Body of pancreas (tissue), 4 donors: ENCODE results near the gene SORCS2. TPM values are rescaled to one million over a fixed set of nuclear protein-coding genes. Genes with fewer than 3 reads are reported as not detected.
A peak's percentile ranks its signal among the peaks of the same experiment; 100 is the strongest.

Experiments
- ATAC-seq: fragments of 150-250 bp; one replicate; pipeline ENCODE4 v1.9.1; 2016
- DNase-seq, 4 donors: peaks; one replicate each; pipeline ENCODE4 v3.0.0-alpha.2; 2019
- H3K27ac ChIP-seq, 4 donors: fragments of 200-600 bp; sonication (generic); 1 replicate in 3 of 4; 2 replicates in 1 of 4; pipeline versions ENCODE4 v1.5.1 to v1.6.1; 2016 to 2019; ENCODE audit warnings: mild to moderate bottlenecking in 1 of 4, mixed read lengths in 1 of 4, moderate library complexity in 1 of 4
- H3K27me3 ChIP-seq, 2 donors: fragments of 200-600 bp; sonication (generic); one replicate each; pipeline ENCODE4 v1.6.0; 2016; ENCODE audit warnings: mild to moderate bottlenecking in 1 of 2
- H3K36me3 ChIP-seq, 2 donors: fragments of 200-600 bp; sonication (generic); replicated peaks in 1 of 2; 2 replicates each; pipeline ENCODE4 v1.5.1; 2016; ENCODE audit warnings: low read depth in 2 of 2; ENCODE audit not compliant: insufficient read depth in 1 of 2
- H3K4me1 ChIP-seq: fragments of 200-600 bp; sonication (generic); one replicate; pipeline ENCODE4 v1.6.0; 2016
- H3K4me3 ChIP-seq, 2 donors: fragments of 200-600 bp; sonication (generic); 1 replicate in 1 of 2; 2 replicates in 1 of 2; pipeline ENCODE4 v1.5.1; 2016 to 2019
- H3K9me3 ChIP-seq, 3 donors: fragments of 200-600 bp; sonication (generic); 1 replicate in 2 of 3; 2 replicates in 1 of 3; pipeline ENCODE4 v1.5.1; 2016
- POLR2A ChIP-seq, 3 donors: fragments of 450-650 bp; IDR thresholded peaks; one replicate each; pipeline ENCODE4 v1.6.1; 2016; ENCODE audit warnings: antibody characterized with exemption in 3 of 3, mild to moderate bottlenecking in 2 of 3
- WGBS, 2 donors: methylation state at CpG; one replicate each; pipeline ENCODE4 v1.1.5; 2017; 5-methylcytosine and 5-hydroxymethylcytosine counted together
- intact Hi-C: fragments of 100-400 bp; cut with DNase I; formaldehyde crosslinking; loops from one replicate; pipeline ENCODE4 v1.15.1; 2023
- total RNA-seq, 2 donors: library from RNA; depleted of rRNA; stranded (reverse); fragments of >200 nt; gene quantifications; one replicate each; pipeline ENCODE4 v1.1.0, GENCODE V29; 2016
- TF ChIP-seq, protein P1 (sequence below), 7 experiments: fragments of 450-650 bp in 4 of 7; fragments of 200-600 bp in 3 of 7; sonication (generic) in 3 of 7; IDR thresholded peaks; one replicate each; pipeline ENCODE4 v1.5.1; 2016 to 2019; ENCODE audit warnings: antibody characterized with exemption in 7 of 7

SORCS2 gene
- total RNA-seq, 2 donors from 2014 or later = 0.26 to 0.33 TPM

DNA sequence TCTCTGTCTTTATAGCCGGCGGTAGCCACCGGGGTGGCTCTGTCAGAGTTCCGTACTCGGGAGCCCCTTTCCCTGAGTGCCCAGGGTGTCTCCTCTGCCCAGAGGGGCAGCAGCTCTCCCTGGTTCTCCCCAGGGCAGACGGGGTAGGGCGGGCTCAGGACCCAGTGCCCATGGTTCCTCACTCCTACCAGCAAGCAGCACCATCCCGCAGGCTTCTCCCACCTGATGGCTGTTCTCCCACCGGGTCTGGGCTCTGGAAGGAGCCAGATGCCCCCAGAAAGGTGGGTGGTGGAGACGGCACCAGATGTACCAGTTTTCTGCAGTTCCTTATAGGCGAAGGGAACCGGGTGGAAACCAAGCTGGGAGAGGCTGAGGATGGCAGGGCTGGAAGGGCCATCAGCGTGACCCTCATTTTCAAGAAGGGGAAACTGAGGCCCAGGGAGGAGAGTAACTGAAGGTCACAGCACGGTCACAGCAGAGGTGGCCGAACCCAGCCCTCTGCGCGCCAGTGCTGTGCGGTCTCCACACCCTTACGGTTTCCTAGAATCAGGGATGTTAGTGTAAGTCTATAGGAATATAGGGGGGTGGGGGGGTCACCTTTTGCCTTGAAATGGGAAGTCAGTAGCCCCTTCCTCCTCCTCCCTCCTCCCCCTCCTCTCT lies 548.7 kb downstream of the SORCS2 start:
- TF ChIP-seq POLR2A (IDR thresholded peaks at IDR 0.05) = no peak
- TF ChIP-seq, protein P1, sequence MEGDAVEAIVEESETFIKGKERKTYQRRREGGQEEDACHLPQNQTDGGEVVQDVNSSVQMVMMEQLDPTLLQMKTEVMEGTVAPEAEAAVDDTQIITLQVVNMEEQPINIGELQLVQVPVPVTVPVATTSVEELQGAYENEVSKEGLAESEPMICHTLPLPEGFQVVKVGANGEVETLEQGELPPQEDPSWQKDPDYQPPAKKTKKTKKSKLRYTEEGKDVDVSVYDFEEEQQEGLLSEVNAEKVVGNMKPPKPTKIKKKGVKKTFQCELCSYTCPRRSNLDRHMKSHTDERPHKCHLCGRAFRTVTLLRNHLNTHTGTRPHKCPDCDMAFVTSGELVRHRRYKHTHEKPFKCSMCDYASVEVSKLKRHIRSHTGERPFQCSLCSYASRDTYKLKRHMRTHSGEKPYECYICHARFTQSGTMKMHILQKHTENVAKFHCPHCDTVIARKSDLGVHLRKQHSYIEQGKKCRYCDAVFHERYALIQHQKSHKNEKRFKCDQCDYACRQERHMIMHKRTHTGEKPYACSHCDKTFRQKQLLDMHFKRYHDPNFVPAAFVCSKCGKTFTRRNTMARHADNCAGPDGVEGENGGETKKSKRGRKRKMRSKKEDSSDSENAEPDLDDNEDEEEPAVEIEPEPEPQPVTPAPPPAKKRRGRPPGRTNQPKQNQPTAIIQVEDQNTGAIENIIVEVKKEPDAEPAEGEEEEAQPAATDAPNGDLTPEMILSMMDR (IDR thresholded peaks at IDR 0.05) = no peak
- Histone ChIP-seq H3K4me1 (no peaks in the 10 kb centered on the region), H3K36me3 (no peaks in the 10 kb centered on the region), H3K27ac (no peak overlapping the region), H3K4me3 (no peak overlapping the region), H3K27me3 (no peaks in the 10 kb centered on the region), H3K9me3 (no peaks in the 10 kb centered on the region)
- no peak for DNase-seq
- intact Hi-C loops = no loop called here
- 77 to 83% methylated on average over 9 to 19 of the region's 19 CpGs for WGBS, 2 donors
- no peak for ATAC-seq

DNA sequence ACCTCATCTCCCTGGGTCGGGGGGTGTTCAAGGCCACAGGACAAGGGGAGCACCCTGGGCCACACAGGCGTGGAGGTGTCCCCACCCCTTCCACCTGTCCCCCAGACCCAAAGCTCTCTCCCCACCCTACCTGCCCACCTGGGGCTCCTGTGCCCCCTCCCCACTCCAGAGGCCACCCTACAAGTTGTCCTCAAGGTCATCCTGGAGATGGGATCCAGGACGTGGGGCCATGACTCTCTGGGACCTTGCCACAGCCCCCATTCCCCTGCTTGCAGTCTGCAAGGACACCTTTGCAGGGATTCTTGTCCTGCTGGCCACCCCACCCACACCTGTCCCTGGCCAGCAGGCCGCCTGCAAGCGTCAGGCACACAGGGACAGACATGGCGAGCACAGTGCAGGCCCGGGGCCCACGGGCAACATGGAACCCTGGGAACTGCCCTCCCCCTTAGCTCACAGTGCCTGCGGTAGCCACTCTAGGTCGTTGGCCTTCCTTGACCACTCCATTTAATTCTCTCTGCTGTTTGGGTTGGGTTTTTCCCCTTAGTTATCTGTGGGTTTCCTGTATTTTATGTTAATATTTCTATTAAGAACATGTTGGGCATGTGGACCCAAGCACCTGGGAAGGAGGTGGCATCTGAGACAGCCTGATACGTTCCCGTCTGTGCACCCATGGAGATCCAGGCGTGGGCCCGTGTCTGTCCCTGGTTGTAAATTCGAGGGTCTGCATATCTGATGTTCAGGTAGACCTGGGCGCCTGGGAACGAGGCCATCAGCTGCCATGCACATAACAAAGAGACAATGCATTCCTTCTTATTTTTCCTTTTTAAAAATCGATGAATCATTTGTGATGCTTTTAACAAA lies 549.8 kb downstream of the SORCS2 start:
- no peak for ATAC-seq

DNA sequence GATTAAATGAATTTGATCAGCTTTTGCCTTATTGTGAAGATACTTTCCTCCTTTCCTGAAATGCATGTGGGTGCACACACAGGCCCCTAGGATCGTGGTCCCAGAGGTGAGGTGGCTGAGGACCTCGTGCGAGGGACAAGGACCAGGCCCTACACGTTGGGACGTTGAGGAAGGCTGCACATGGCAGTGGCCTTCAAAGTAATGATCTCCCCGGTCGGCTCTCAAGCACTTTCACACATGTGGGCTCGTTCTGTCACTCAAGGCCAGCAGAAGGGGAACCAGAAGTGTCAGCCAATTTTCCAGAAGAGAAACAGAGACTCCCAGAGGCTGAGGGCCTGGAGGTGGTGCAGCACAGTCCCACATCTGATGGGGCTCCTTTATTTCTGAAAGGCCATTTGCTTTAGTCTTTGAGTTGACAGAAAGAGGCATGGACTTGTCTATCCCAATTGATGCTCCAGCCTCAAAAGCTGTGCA lies 550.5 kb downstream of the SORCS2 start:
- WGBS, 2 donors = 52 to 70% methylated on average over 8 of the region's 8 CpGs
- DNase-seq = no peak
- intact Hi-C loops = no loop called here
- Histone ChIP-seq H3K4me3 (no peak overlapping the region), H3K9me3 (no peaks in the 10 kb centered on the region), H3K27me3 (no peaks in the 10 kb centered on the region), H3K4me1 (no peaks in the 10 kb centered on the region), H3K27ac (no peak overlapping the region), H3K36me3 (no peaks in the 10 kb centered on the region)
- no peak for TF ChIP-seq POLR2A (IDR thresholded peaks at IDR 0.05)
- TF ChIP-seq, protein P1 (IDR thresholded peaks at IDR 0.05) = no peak
- no peak for ATAC-seq

More for the DNA sequence above, 549.8 kb downstream of the SORCS2 start:
- Histone ChIP-seq H3K36me3 (no peaks in the 10 kb centered on the region), H3K27me3 (no peaks in the 10 kb centered on the region), H3K9me3 (no peaks in the 10 kb centered on the region), H3K4me1 (no peaks in the 10 kb centered on the region), H3K4me3 (no peak overlapping the region), H3K27ac (no peak overlapping the region)
- intact Hi-C loops = no loop called here
- TF ChIP-seq, protein P1 (IDR thresholded peaks at IDR 0.05) = no peak
- no peak for DNase-seq
- 83 to 86% methylated on average over 16 to 18 of the region's 18 CpGs for WGBS, 2 donors

DNA sequence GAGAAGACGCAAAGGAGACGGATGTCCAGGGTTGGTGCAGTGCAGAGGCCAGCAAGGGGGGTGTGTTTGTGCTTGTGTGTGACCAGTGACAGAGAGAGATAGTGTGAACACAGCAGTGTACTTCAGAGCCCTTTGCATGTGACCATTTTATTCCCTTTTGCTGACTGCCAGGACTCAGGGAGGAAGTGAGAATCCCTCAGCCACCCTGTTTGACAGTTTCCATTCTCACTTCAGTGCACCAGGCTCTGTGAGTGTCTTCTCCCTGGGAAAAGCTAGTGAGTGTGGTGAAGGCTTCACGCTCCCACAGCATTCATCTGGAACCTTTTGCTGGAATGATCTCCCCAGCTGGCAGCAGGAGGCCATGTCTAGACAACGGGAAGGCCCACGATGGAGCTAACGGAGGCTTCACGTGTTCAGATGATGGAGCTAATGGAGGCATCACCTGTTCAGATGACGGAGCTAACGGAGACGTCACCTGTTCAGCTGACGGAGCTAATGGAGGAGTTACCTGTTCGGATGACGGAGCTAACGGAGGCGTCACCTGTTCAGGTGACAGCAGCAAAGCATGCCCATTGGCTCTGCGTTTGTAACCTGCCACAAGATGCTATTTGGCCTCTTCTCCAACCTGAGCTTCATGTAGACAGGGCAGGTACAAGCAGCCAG lies 551.9 kb downstream of the SORCS2 start:
- TF ChIP-seq, protein P1 (IDR thresholded peaks at IDR 0.05) = no peak
- DNase-seq (peak in 1 of 4 donors; percentile 37), ATAC-seq (no peak)
- Histone ChIP-seq H3K9me3 (no peaks in the 10 kb centered on the region), H3K4me1 (no peaks in the 10 kb centered on the region), H3K4me3 (no peak overlapping the region), H3K36me3 (no peaks in the 10 kb centered on the region), H3K27me3 (no peaks in the 10 kb centered on the region), H3K27ac (no peak overlapping the region)
- intact Hi-C loops = no loop called here
- 76 to 79% methylated on average over 16 of the region's 16 CpGs for WGBS, 2 donors
